Midbrain (tissue), 1 donor: Measurements from ENCODE around the gene GSTP1.
"Not testable (repeated sequence)": the region's sequence is repeated elsewhere in the genome, so short reads cannot be mapped to it uniquely, and the experiment has no call there.

Experiments
- DNase-seq: peaks from one replicate; lab custom pipeline; 2025; lab: John Stamatoyannopoulos, UW

Gene GSTP1

DNA sequence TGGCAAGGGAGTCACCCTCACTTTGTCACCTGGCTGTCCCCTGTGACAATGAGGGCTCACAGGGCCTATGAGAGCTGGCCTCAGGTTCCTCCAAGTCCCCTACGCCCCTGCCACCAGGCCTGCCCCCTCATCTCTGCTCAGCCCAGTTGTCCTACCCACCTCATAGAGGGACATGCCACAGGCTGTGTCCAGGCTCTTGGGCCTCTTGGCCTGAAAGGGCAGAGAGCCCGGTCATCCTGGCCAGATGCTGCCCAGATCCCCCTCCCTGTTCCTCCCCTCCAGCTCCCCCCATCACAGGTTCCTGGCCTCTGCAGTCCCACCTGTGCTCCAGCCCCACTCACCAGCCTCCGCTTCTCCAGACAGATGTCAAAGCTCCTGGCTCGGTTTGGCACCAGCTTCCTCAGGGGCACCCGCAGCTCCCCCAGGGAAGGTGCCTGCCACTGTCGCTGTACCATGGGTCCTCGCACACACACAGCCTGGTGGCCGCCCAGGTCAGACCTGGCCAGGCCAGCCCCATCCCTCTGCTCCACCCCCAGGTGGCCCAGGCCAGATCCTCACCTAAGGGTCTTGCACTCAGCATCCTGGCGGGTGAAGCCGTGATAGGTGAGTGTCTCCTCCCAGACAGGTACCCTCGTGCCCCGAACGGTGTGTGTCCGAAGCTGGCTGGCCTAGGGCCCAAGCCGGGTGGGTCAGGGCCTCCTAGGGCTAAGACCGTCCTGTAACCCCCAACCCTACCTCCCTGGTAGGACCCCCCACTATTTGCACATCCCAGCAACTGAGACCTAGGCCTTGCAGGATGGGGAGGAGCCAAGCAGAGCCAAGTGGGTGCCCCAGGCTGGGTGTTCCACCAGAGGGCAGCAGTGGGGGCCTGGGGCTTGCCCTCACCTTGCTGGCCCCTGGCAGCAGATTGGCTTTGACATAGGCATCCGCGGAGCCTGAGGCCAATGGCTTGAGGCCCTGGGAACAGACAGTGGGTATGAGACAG is 31.4 kb downstream of the GSTP1 start:
- DNase-seq, result no peak

DNA sequence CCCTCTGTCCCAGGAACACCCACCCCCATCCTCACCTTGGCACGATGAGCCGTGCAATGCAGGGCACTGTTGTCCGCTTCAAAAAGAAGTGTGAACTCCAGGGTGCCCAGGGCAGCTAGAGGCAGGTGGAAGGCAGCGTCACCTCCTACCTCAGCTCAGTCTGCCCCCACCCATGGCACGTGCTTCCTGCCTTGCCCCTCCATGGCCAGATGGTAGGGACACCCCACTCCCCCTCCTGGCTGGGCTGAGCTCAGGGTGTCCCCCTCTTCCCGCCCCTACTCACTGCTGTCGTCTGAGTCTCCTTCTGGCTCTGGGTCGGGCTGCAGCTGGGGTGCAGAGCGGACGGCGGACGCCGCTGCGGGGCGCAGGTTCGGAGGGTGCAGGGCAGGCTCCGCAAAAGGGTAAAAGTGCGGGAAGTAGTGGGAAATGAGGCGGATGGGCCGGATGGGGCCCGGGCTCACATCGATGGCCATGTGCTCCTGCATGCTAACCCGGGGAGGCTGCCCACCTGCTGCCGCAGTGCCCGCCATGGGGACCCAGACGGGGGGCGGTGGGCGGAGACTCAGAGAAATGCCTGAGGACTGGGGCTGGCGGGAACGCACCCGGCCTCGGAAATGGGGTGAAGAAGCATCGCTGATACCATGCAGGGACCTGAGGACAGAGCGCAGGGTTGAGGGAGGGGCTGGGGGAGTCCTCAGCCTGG is 32.3 kb downstream of the GSTP1 start:
- DNase-seq, result no peak

DNA sequence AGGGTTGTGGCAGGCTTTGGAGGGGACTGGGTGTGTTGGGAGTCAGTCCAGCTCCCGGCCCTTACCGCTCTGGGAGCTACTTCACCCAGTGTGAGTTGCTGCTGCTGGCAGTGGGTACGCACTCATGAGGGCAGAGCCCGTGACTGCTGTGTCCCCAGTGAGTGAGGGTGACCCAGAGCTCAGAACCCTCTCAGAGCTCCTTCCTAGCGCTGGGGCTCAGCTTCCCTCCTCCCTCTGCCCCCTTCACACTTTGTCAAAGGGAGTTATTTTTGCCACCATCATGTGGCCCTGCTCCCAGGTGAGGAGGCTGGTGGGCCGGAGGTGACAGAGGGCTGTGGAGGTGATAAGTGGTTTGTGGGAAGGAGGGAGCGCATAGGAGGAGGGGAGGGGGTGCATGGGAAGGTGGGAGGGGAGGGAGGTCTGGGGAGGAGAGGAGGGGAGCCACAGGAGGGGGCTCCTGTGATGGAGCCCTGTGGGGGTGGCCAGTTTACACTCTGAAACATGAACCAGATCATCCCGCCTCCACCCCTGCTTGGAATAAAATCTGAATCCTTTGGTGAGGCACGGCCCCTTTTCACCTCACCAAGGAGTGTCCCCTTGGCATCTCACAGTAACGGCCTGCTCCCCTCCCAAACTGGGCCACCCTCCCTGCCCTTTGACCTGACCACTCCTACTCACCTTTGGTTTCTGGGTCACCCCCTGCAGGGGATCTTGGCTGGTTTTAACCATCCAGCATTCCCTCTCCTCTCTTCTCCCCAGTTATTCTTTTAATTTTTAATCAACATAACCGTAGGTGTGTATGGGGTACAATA is 33.0 kb downstream of the GSTP1 start:
- no peak for DNase-seq

GRCh38 chr11:67617243-67617953 is 33.8 kb downstream of the GSTP1 start:
- DNase-seq, result no peak

DNA sequence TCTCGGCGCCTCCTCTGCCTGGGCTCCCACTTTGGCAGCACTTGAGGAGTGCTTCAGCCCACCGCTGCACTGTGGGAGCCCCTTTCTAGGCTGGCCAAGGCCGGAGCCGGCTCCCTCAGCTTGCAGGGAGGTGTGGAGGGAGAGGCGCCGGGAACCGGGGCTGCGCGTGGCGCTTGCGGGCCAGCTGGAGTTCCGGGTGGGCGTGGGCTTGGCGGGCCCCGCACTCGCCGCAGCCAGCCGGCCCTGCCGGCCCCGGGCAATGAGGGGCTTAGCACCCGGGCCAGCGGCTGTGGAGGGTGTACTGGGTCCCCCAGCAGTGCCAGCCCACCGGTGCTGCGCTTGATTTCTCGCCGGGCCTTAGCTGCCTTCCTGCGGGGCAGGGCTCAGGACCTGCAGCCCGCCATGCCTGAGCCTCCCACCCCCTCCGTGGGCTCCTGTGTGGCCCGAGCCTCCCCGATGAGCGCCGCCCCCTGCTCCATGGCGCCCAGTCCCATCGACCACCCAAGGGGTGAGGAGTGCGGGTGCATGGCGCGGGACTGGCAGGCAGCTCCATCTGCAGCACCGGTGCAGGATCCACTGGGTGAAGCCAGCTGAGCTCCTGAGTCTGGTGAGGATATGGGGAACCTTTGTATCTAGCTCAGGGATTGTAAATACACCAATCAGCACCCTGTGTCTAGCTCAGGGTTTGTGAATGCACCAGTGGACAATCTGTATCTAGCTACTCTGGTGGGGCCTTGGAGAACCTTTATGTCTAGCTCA is 35.5 kb downstream of the GSTP1 start:
- not testable (repeated sequence) for DNase-seq

GRCh38 chr11:67619683-67620618 is 36.3 kb downstream of the GSTP1 start:
- not testable (repeated sequence) for DNase-seq

GRCh38 chr11:67620621-67621020 is 37.0 kb downstream of the GSTP1 start:
- not testable (repeated sequence) for DNase-seq

GRCh38 chr11:67621928-67622327 is 38.3 kb downstream of the GSTP1 start:
- not testable (repeated sequence) for DNase-seq

GRCh38 chr11:67622905-67623304 is 39.3 kb downstream of the GSTP1 start:
- not testable (repeated sequence) for DNase-seq

- DNase-seq, result not testable (repeated sequence)
Measured at GRCh38 chr11:67623795-67624194, 40.2 kb downstream of the GSTP1 start.

GRCh38 chr11:67626131-67626833 is 42.7 kb downstream of the GSTP1 start:
- not testable (repeated sequence) for DNase-seq

- DNase-seq, result no peak
Measured at GRCh38 chr11:67626970-67627369, 43.4 kb downstream of the GSTP1 start.

DNA sequence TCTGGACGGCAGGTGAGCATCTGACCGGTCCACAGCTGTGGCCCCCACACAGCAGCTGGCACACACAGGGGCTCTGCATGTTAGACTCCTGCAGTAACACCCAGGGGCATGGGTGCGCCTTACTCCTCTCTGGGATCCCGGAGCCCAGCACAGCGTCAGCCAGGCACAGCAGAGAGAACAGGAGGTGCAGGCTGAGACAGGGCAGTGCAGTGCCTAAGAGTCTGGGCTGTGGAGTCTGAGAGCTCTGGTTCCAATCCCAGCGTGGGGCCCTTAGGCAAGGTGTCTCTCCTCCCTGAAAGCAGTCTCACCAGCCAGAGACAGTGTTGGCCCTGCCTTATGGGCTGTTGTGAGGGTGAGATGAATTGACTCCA is 43.8 kb downstream of the GSTP1 start:
- no peak for DNase-seq

DNA sequence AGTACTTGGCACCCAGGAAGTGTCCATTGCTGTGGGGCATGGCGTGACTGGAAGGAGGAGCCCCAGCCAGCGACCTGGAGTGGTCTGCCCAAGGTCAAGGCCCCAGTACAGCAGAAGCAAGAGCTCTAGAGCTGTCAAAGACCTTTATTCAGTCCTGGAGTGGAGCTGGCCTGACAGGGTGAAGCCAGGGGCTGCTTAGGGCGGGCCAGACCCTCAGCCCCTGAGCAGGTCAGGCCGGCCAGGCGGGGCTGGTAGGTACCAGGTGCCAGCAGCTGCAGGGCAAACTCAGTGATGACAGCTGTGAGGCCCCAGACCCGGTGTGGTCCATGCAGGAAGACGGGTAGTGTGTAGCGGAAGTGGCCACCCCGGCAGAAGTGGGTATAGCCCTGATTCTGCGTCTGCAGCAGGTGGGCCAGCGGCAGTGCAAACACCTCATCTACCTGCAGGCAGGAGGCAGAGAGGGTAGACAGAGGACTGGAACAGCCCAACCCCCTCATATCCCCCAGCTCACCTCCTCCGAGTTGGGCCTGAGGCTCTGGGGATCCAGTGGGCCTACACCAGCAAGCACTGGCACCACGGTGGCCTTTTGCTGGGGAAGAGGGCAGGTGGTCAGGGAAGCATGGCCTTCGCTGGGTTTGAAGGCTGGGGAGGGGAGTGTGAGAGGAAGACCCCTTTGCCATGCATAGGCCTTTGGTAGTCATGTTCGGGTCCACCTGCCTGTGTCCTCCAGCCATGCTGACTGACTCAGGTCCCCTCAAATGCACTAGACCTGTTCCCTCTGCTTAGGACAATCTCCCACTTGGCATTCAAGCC is 44.4 kb downstream of the GSTP1 start:
- no peak for DNase-seq

DNA sequence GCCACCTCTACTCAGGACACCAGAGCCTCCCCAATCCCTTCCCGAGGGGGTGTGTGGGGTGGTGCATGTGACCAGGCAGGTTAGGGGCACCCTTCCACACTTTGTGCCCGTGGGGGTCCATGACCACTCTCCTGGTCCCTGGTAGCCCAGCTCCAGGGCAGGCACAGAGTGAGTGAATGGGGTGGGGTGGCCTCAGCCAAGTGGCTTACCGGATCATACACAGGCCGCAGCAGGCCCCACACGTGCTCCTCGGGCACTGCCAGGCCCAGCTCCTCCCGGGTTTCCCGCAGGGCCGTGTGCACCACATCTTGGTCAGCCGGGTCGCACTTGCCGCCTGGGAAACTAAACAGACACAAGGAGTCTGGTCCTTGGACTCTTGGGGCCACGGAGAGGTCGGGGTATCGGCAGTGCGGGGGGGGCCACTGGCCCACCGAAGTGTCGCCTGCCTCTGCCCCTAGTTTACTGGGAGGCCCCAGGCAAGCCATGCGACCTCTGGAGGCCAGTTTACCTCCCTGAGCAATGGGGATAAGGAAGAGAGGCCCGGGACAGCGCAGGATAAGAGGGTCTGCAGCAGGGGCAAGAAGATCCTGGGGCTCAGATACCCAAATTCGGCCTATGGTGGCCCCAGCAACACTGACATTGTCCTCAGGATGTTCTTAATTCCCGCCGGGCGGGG is 45.2 kb downstream of the GSTP1 start:
- DNase-seq, result no peak

DNA sequence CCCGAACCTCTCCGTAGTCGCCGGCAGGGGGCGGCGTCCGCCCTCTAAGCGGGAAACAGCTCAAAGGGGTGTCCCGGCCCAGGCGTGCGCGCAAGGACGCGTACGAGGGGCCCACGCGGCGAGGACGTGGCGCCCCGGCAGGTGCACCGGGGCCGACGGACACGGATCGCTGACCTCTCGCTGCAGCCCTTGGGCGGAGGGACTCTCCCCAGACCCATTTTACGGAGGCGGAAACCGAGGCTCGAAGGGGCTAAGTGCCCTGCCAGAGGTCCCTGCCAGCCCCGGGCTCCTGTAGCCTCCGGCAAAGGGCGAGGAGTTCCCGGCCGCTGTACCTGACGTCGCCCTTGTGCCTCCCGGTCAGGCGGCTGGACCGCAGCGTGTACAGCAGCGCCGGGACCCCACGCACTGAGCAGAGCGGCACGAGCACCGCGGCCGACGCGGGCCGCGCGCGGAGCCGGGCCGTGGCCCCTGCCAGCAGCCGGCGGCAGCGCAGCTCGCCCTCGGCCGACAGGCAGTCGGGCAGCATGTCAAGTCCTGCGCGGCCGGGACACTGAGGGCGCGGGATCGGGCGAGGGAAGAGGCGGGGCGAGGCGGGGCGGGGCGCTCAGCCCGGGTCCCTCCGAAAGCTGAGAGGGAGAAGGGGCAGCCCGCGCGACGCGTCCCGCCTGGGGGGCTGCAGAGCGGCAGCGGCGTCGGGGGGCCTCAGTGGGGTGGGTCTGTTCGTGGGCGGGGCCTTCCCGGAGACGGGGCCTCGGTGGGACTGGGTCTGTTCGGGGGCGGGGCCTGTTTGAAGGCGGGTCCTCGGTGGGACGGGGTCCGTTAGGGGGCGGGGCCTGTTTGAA is 46.0 kb downstream of the GSTP1 start, which contains the start of gene NUDT8:
NUDT8 (minus strand) TSS at position 552 of the 842 bp plus-strand sequence; CDS start at position 526, 26 bp downstream.
- DNase-seq, result peak; percentile 74
